Activated naive CD8-positive, alpha-beta T cell treated with anti-CD3 and anti-CD28 coated beads, Interleukin-2, amount 10 ng/mL, durations not matched to agents 7 days and 5 days (primary cell): ENCODE data around the gene MAGEB16. TPM values are rescaled to one million over a fixed set of nuclear protein-coding genes. Genes with fewer than 3 reads are reported as not detected.

ENCODE experiments used
- ATAC-seq: fragments of 150-1000 bp; cut with Tn5 transposase; one replicate; pipeline ENCODE4 v1.10.0; 2021; ENCODE audit warnings: low read depth, moderate library complexity
- POLR2A ChIA-PET: fragments of 350-600 bp; sonication (Branson Sonifier 250); formaldehyde crosslinking; loops from one replicate; lab custom pipeline; 2021; ENCODE audit warnings: antibody characterized with exemption; lab: Charles Lee
- DNase-seq: peaks from one replicate; pipeline ENCODE4 v3.0.0; 2021
- H3K27ac Mint-ChIP-seq: one replicate; pipeline ENCODE4 v1.8.0; 2022; ENCODE audit warnings: mild to moderate bottlenecking, mixed read lengths
- H3K27me3 Mint-ChIP-seq: one replicate; pipeline ENCODE4 v1.8.0; 2022; ENCODE audit warnings: mild to moderate bottlenecking, moderate library complexity, mixed read lengths
- H3K36me3 Mint-ChIP-seq: one replicate; pipeline ENCODE4 v1.8.0; 2021; ENCODE audit warnings: mild to moderate bottlenecking, mixed read lengths
- H3K4me1 Mint-ChIP-seq: one replicate; pipeline ENCODE4 v1.8.0; 2021; ENCODE audit warnings: mixed read lengths
- H3K4me3 Mint-ChIP-seq: one replicate; pipeline ENCODE4 v1.8.0; 2022; ENCODE audit warnings: mild to moderate bottlenecking, moderate library complexity, mixed read lengths
- H3K9me3 Mint-ChIP-seq: one replicate; pipeline ENCODE4 v1.8.0; 2021; ENCODE audit warnings: mixed read lengths
- total RNA-seq, 2 experiments: library from RNA; stranded (reverse); gene quantifications; one replicate each; pipeline ENCODE4 v1.2.3, GENCODE V29; 2021

The MAGEB16 gene
- total RNA-seq = not detected

DNA sequence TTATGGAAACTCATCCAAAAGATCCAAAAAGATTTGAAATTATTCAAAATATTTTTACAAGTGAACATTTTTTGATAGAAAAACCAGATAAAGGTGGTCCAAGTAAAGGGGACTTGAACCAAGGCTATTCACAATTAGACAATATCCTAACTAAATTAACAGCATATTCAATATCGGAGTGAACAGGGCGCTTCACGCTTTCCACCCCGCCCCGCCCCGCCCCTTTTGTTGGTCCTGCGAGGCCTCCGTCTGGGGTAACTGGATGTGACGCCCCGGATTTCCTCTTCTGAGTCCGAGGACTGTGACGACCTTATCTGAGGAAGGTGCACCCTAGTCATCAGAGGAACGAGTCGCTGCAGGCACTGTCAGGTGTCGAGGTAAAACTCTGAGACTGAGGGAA is at the start of gene MAGEB16:
MAGEB16 (plus strand) TSS at position 301 of the 400 bp plus-strand sequence. CDS start 3,855 bp downstream, outside the sequence.
- Mint-ChIP-seq H3K27me3 (no peaks in the 10 kb centered on the region), H3K36me3 (no peaks in the 10 kb centered on the region), H3K4me3 (no peak within 1 kb of the TSS), H3K4me1 (no peaks in the 10 kb centered on the region), H3K9me3 (no peaks in the 10 kb centered on the region), H3K27ac (no peak within 1 kb of the TSS)
- POLR2A ChIA-PET = no interaction called here
- DNase-seq = no peak
- ATAC-seq = no peak

DNA sequence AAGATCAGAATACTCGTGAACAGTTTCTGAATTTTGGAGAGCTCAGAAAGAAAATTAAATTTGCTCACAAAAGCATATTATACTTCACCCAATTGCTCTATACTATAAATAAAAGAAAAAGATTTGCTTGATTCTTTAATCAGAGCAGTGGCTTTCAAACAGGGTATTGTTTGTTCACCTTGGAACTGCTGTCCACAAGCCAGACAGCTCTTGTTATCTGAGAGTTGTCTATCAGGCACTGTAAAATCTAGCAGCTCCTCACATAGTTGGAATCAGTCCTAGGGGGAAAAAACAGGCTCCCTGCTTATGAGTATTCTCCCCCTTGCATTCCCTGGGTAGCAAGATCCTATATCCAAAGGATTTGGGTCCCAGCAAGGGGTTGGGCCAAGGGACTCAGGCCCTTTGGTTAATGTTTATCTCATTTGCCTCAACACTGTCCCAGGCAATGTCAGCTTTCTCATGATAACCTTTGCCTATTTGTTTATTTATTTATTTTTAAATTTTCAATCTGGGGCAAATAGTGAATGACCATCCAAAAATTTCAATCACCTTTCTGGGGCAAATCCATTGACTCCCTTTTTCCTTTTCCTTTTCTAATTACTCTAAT is 24.1 kb upstream of the MAGEB16 start:
- H3K4me1 Mint-ChIP-seq = no peaks in the 10 kb centered on the region
- no peaks in the 10 kb centered on the region for H3K27me3 Mint-ChIP-seq
- ATAC-seq (no peak), DNase-seq (no peak)
- H3K36me3 Mint-ChIP-seq = no peaks in the 10 kb centered on the region
- H3K27ac Mint-ChIP-seq = no peak overlapping the region
- no peaks in the 10 kb centered on the region for H3K9me3 Mint-ChIP-seq
- POLR2A ChIA-PET = no interaction called here
- no peak overlapping the region for H3K4me3 Mint-ChIP-seq

GRCh38 chrX:35785075-35785474 is 13.1 kb upstream of the MAGEB16 start:
- DNase-seq (no peak), ATAC-seq (no peak)
- Mint-ChIP-seq H3K36me3 (no peaks in the 10 kb centered on the region), H3K9me3 (no peaks in the 10 kb centered on the region), H3K4me3 (no peak overlapping the region), H3K4me1 (no peaks in the 10 kb centered on the region), H3K27me3 (no peaks in the 10 kb centered on the region), H3K27ac (no peak overlapping the region)
- POLR2A ChIA-PET = no interaction called here

- no peaks in the 10 kb centered on the region for H3K4me1 Mint-ChIP-seq
- POLR2A ChIA-PET = no interaction called here
Measured at GRCh38 chrX:35786271-35786670, 11.9 kb upstream of the MAGEB16 start.

DNA sequence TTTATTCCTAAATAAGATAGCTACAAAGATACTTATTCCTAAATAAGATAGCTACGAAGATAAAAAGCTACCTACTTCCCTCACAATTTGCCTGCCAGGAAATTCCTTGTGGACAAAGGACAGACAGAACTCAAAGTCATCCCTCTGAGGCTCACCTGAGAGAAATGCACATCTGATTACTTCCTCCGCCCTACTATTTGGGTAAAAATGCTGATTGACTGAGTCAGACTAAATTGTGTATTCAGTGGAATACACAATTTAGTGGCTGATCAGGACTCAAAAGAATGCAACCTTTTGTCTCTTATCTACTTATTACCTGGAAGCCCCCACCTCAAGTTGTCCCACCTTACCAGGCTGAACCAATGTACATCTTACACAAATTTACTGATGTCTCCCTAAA is 10.3 kb upstream of the MAGEB16 start:
- Mint-ChIP-seq H3K27me3 (no peaks in the 10 kb centered on the region), H3K9me3 (no peaks in the 10 kb centered on the region), H3K4me1 (no peaks in the 10 kb centered on the region), H3K27ac (no peak overlapping the region), H3K36me3 (no peaks in the 10 kb centered on the region), H3K4me3 (no peak overlapping the region)
- DNase-seq = no peak
- POLR2A ChIA-PET = no interaction called here
- ATAC-seq = no peak

More at GRCh38 chrX:35786271-35786670, 11.9 kb upstream of the MAGEB16 start:
- DNase-seq = no peak
- no peak for ATAC-seq
- H3K9me3 Mint-ChIP-seq = no peaks in the 10 kb centered on the region
- H3K36me3 Mint-ChIP-seq = no peaks in the 10 kb centered on the region
- no peak overlapping the region for H3K27ac Mint-ChIP-seq
- no peaks in the 10 kb centered on the region for H3K27me3 Mint-ChIP-seq
- no peak overlapping the region for H3K4me3 Mint-ChIP-seq

- DNase-seq (no peak), ATAC-seq (no peak)
- POLR2A ChIA-PET = no interaction called here
- Mint-ChIP-seq H3K27me3 (no peaks in the 10 kb centered on the region), H3K27ac (no peak overlapping the region), H3K36me3 (no peaks in the 10 kb centered on the region), H3K9me3 (no peaks in the 10 kb centered on the region), H3K4me3 (no peak overlapping the region), H3K4me1 (no peaks in the 10 kb centered on the region)
Measured at GRCh38 chrX:35800474-35800873, 2.3 kb downstream of the MAGEB16 start.

- no peaks in the 10 kb centered on the region for H3K27me3 Mint-ChIP-seq
- no peaks in the 10 kb centered on the region for H3K9me3 Mint-ChIP-seq
- H3K36me3 Mint-ChIP-seq = no peaks in the 10 kb centered on the region
- no peak overlapping the region for H3K27ac Mint-ChIP-seq
- POLR2A ChIA-PET = no interaction called here
- DNase-seq = no peak
- H3K4me3 Mint-ChIP-seq = no peak overlapping the region
- no peak for ATAC-seq
- no peaks in the 10 kb centered on the region for H3K4me1 Mint-ChIP-seq
Measured at GRCh38 chrX:35809781-35810180, 11.6 kb downstream of the MAGEB16 start.

DNA sequence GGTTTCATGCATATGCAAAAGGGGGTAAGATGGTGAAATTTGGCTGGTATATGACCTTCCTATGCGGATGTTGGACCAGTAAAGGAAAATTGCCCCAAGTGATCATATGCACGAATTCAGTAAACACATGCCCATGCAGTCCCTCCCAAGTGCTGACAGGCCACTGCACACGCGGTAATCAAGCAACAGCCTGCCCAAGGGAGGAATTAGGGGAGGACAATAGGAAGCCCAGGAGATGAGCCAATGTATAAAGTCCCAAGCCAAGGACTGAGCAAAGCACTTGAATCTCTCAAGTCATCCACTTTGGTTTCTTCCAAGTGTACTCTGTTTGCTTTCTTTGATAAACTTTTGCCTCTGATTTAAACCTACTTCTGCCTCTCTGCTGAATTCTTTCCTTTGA is 21.1 kb downstream of the MAGEB16 start:
- ATAC-seq (no peak), DNase-seq (no peak)
- POLR2A ChIA-PET = no interaction called here
- no peaks in the 10 kb centered on the region for H3K9me3 Mint-ChIP-seq
- no peak overlapping the region for H3K27ac Mint-ChIP-seq
- no peaks in the 10 kb centered on the region for H3K36me3 Mint-ChIP-seq
- H3K4me3 Mint-ChIP-seq = no peak overlapping the region
- no peaks in the 10 kb centered on the region for H3K27me3 Mint-ChIP-seq
- H3K4me1 Mint-ChIP-seq = no peaks in the 10 kb centered on the region

DNA sequence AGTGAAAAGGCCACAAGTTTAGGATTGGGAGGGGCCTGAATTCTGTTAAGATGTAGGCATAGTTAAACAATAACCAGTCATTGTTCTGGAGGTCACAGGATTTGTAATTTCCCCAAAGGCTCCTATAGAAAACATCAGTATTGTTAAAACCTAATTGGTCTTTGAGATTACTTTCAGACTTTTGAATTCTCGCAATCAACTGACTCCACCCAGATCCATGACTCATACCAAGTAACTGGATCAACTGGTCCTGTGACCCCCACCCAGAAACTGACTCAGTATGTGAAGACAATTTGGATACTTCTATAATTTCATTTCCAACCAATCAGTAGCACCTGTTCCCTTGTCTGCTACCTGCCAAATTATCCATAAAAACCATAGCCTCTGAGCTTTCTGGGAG is 28.4 kb downstream of the MAGEB16 start:
- Mint-ChIP-seq H3K27me3 (no peaks in the 10 kb centered on the region), H3K36me3 (no peaks in the 10 kb centered on the region), H3K4me1 (no peaks in the 10 kb centered on the region), H3K27ac (no peak overlapping the region), H3K4me3 (no peak overlapping the region), H3K9me3 (no peaks in the 10 kb centered on the region)
- POLR2A ChIA-PET = no interaction called here
- no peak for ATAC-seq
- no peak for DNase-seq

- POLR2A ChIA-PET = no interaction called here
- ATAC-seq (no peak), DNase-seq (no peak)
- H3K36me3 Mint-ChIP-seq = no peaks in the 10 kb centered on the region
- H3K4me3 Mint-ChIP-seq = no peak overlapping the region
- peaks cover 1% of the 10 kb centered on the region for H3K9me3 Mint-ChIP-seq
- no peak overlapping the region for H3K27ac Mint-ChIP-seq
- no peaks in the 10 kb centered on the region for H3K27me3 Mint-ChIP-seq
- H3K4me1 Mint-ChIP-seq = no peaks in the 10 kb centered on the region
Measured at GRCh38 chrX:35829501-35829900, 31.4 kb downstream of the MAGEB16 start.

- no peak for ATAC-seq
- Mint-ChIP-seq H3K27ac (no peak overlapping the region), H3K9me3 (no peaks in the 10 kb centered on the region), H3K36me3 (no peaks in the 10 kb centered on the region), H3K27me3 (no peaks in the 10 kb centered on the region), H3K4me1 (no peaks in the 10 kb centered on the region), H3K4me3 (no peak overlapping the region)
- POLR2A ChIA-PET = no interaction called here
- no peak for DNase-seq
Measured at GRCh38 chrX:35841872-35842271, 43.7 kb downstream of the MAGEB16 start.

GRCh38 chrX:35842674-35843073 is 44.5 kb downstream of the MAGEB16 start:
- no peaks in the 10 kb centered on the region for H3K36me3 Mint-ChIP-seq
- no peak overlapping the region for H3K27ac Mint-ChIP-seq
- POLR2A ChIA-PET = no interaction called here

GRCh38 chrX:35847736-35848135 is 49.6 kb downstream of the MAGEB16 start:
- H3K27me3 Mint-ChIP-seq = no peaks in the 10 kb centered on the region
- ATAC-seq (no peak), DNase-seq (no peak)
- H3K9me3 Mint-ChIP-seq = no peaks in the 10 kb centered on the region
- H3K27ac Mint-ChIP-seq = no peak overlapping the region
- POLR2A ChIA-PET = no interaction called here
- no peaks in the 10 kb centered on the region for H3K36me3 Mint-ChIP-seq
- no peaks in the 10 kb centered on the region for H3K4me1 Mint-ChIP-seq
- H3K4me3 Mint-ChIP-seq = no peak overlapping the region

More at GRCh38 chrX:35842674-35843073, 44.5 kb downstream of the MAGEB16 start:
- no peaks in the 10 kb centered on the region for H3K27me3 Mint-ChIP-seq
- H3K4me3 Mint-ChIP-seq = no peak overlapping the region
- no peaks in the 10 kb centered on the region for H3K9me3 Mint-ChIP-seq
- DNase-seq (no peak), ATAC-seq (no peak)
- no peaks in the 10 kb centered on the region for H3K4me1 Mint-ChIP-seq
